K562 (cell line): ENCODE measurements around the gene NAGS. TPM values are rescaled to one million over a fixed set of nuclear protein-coding genes. Genes with fewer than 3 reads are reported as not detected.
A peak's percentile ranks its signal among the peaks of the same experiment; 100 is the strongest.

Source experiments
- ATAC-seq: fragments of 200-7000 bp; cut with Tn5 transposase; 3 replicates; pipeline ENCODE4 v1.9.1; 2020; ENCODE audit warnings: moderate library complexity
- BruUV-seq: library from RNA; stranded (reverse); fragments of 400-500 nt; replicated peaks from 2 replicates; lab custom pipeline; 2021; lab: Mats Ljungman, UMichigan
- CTCF ChIA-PET: fragments of 300-600 bp; formaldehyde crosslinking; extraction: SDS; loops from one replicate; lab custom pipeline; 2021; ENCODE audit warnings: low intra/inter-chr PET ratio; lab: Yijun Ruan, JAX
- POLR2A ChIA-PET: fragments of 300-600, 350-650 bp; sonication (Branson Sonifier 250); formaldehyde crosslinking; extraction: SDS; loops from one replicate; lab custom pipeline; 2021; ENCODE audit warnings: antibody characterized with exemption, inconsistent platforms; lab: Yijun Ruan, JAX
- DNase-seq, 4 experiments: peaks; one replicate each; pipeline versions ENCODE4 v3.0.0 to v3.0.0-alpha.2; 2011 to 2018; ENCODE audit warnings: low spot score in 3 of 4, mixed read lengths in 3 of 4; ENCODE audit errors: extremely low read depth in 1 of 4
- FAIRE-seq: peaks from 2 replicates; lab custom pipeline; 2011; peaks lifted over from hg19 to GRCh38; lab: Jason Lieb, UNC
- H2AFZ ChIP-seq: 2 replicates; pipeline ENCODE4 v1.6.0; 2011; ENCODE audit warnings: low read depth, low read length, control low read depth, inconsistent platforms
- H3K27ac ChIP-seq: fragments of 200-600 bp; 3 replicates; pipeline ENCODE4 v1.8.0; 2011; ENCODE audit warnings: low read depth, mild to moderate bottlenecking, control low read depth, inconsistent platforms, low read length, moderate library complexity, mixed read lengths; ENCODE audit errors: extremely low read depth
- H3K27me3 ChIP-seq, 2 experiments: fragments of 300-600 bp in 1 of 2; 2 replicates in 1 of 2; 3 replicates in 1 of 2; pipeline versions ENCODE4 v1.6.0 to v1.8.0; 2011; ENCODE audit warnings: inconsistent platforms in 2 of 2, low read length in 2 of 2, mild to moderate bottlenecking in 1 of 2, mixed read lengths in 1 of 2, moderate library complexity in 1 of 2; ENCODE audit not compliant: control insufficient read depth in 2 of 2, insufficient read depth in 2 of 2
- H3K36me3 ChIP-seq: fragments of 300-600 bp; 3 replicates; pipeline ENCODE4 v1.8.0; 2011; ENCODE audit warnings: mild to moderate bottlenecking, low read length, inconsistent platforms; ENCODE audit not compliant: control insufficient read depth, insufficient read depth
- H3K4me1 ChIP-seq, 2 experiments: fragments of 200-600 bp in 1 of 2; replicated peaks in 1 of 2; 2 replicates in 1 of 2; 3 replicates in 1 of 2; pipeline versions ENCODE4 v1.5.1 to v1.8.0; 2011; ENCODE audit warnings: inconsistent platforms in 2 of 2, low read length in 2 of 2, mild to moderate bottlenecking in 1 of 2, mixed read lengths in 1 of 2, moderate library complexity in 1 of 2; ENCODE audit not compliant: control insufficient read depth in 2 of 2, insufficient read depth in 2 of 2
- H3K4me2 ChIP-seq: 2 replicates; pipeline ENCODE4 v1.6.1; 2011; ENCODE audit warnings: low read length, control low read depth, inconsistent platforms, mixed read lengths; ENCODE audit not compliant: insufficient read depth
- H3K4me3 ChIP-seq: fragments of 200-600 bp; sonication (generic), shearing (Covaris generic); 2 replicates; pipeline ENCODE4 v1.5.1; 2016; ENCODE audit warnings: control low read depth, inconsistent platforms
- H3K79me2 ChIP-seq: fragments of 200-600 bp; 3 replicates; pipeline ENCODE4 v1.8.0; 2011; ENCODE audit warnings: low read length, inconsistent platforms; ENCODE audit not compliant: control insufficient read depth, insufficient read depth
- H3K9ac ChIP-seq, 2 experiments: 2 replicates each; pipeline versions ENCODE4 v1.6.0 to v1.6.1; 2011; ENCODE audit warnings: low read depth in 2 of 2, low read length in 2 of 2, control low read depth in 1 of 2, inconsistent platforms in 1 of 2, mild to moderate bottlenecking in 1 of 2, mixed read lengths in 1 of 2; ENCODE audit not compliant: insufficient read depth in 1 of 2
- H3K9me1 ChIP-seq: one replicate; pipeline ENCODE4 v1.6.0; 2011; ENCODE audit warnings: inconsistent platforms, mild to moderate bottlenecking, low read length, moderate library complexity; ENCODE audit not compliant: control insufficient read depth, insufficient read depth
- H3K9me3 ChIP-seq: replicated peaks from 2 replicates; pipeline ENCODE4 v1.5.1; 2011; ENCODE audit warnings: low read depth, low read length, inconsistent platforms; ENCODE audit not compliant: control insufficient read depth, insufficient read depth
- H4K20me1 ChIP-seq: replicated peaks from 2 replicates; pipeline ENCODE4 v1.6.1; 2011; ENCODE audit warnings: low read length, inconsistent platforms, mixed read lengths; ENCODE audit not compliant: control insufficient read depth, insufficient read depth
- CBX1 ChIP-seq: sonication (generic); IDR thresholded peaks from 2 replicates; pipeline ENCODE4 v1.6.1; 2016; ENCODE audit warnings: antibody characterized with exemption, low read depth, mild to moderate bottlenecking
- ETS1 ChIP-seq: conservative IDR thresholded peaks from 2 replicates; pipeline ENCODE4 v1.6.1; 2011; ENCODE audit warnings: low read depth, mild to moderate bottlenecking, low read length; ENCODE audit not compliant: control insufficient read depth
- FUS ChIP-seq: fragments of 200-400 bp; formaldehyde crosslinking; optimal IDR thresholded peaks from 2 replicates; pipeline ENCODE3; 2017; ENCODE audit warnings: low read depth, low read length
- HNRNPL ChIP-seq: fragments of 200-400 bp; formaldehyde crosslinking; IDR thresholded peaks from 2 replicates; pipeline ENCODE4 v1.6.1; 2017; ENCODE audit warnings: low read depth, mild to moderate bottlenecking, low read length
- KLF16 ChIP-seq: IDR thresholded peaks from 2 replicates; pipeline ENCODE4 v1.6.1; 2016; ENCODE audit warnings: antibody characterized with exemption
- PHB2 ChIP-seq: fragments of 450-650 bp; IDR thresholded peaks from 2 replicates; pipeline ENCODE4 v1.6.1; 2017; ENCODE audit warnings: low read depth
- RCOR1 ChIP-seq, 2 experiments: IDR thresholded peaks; 2 replicates each; pipeline ENCODE4 v1.6.1; 2012; ENCODE audit warnings: low read depth in 2 of 2, low read length in 2 of 2, borderline replicate concordance in 1 of 2, improper control_type of control experiment in 1 of 2
- SMAD2 ChIP-seq: fragments of 150-350 bp; IDR thresholded peaks from 2 replicates; pipeline ENCODE4 v1.6.1; 2014; ENCODE audit warnings: low read depth, mild to moderate bottlenecking, low read length
- TARDBP ChIP-seq: fragments of 450-650 bp; IDR thresholded peaks from 2 replicates; pipeline ENCODE4 v1.6.1; 2016
- TEAD4 ChIP-seq, 2 experiments: sonication (generic) in 1 of 2; formaldehyde crosslinking in 1 of 2; IDR thresholded peaks; 2 replicates each; pipeline versions ENCODE4 v1.6.1 to v1.8.0; 2012 to 2022; ENCODE audit warnings: borderline replicate concordance in 1 of 2, inconsistent platforms in 1 of 2, low read length in 1 of 2, mild to moderate bottlenecking in 1 of 2, missing genetic modification reagents in 1 of 2
- U2AF1 ChIP-seq: fragments of 200-400 bp; formaldehyde crosslinking; optimal IDR thresholded peaks from 2 replicates; pipeline ENCODE3; 2017; ENCODE audit warnings: mild to moderate bottlenecking, low read depth, low read length, moderate library complexity
- YY1 ChIP-seq, 3 experiments: IDR thresholded peaks; 2 replicates each; pipeline ENCODE4 v1.6.1; 2011; ENCODE audit warnings: low read length in 2 of 3, mild to moderate bottlenecking in 2 of 3, moderate library complexity in 2 of 3, borderline replicate concordance in 1 of 3, control low read depth in 1 of 3, low read depth in 1 of 3; ENCODE audit not compliant: insufficient read depth in 3 of 3, insufficient replicate concordance in 2 of 3, control insufficient read depth in 1 of 3, insufficient read length in 1 of 3; ENCODE audit errors: extremely low read depth in 1 of 3
- WGBS: fragments of 100-300 bp; shearing (Covaris generic); methylation state at CpG from one replicate; pipeline ENCODE4 v1.1.6; 2016; ENCODE audit warnings: low coverage, mixed read lengths; ENCODE audit not compliant: insufficient coverage; ENCODE audit errors: missing lambda C conversion rate; 5-methylcytosine and 5-hydroxymethylcytosine counted together
- in situ Hi-C: fragments of 300-500 bp; cut with MboI; formaldehyde crosslinking; loops from 4 replicates; pipeline ENCODE4 v1.15.0; 2018; ENCODE audit warnings: inconsistent platforms, mixed read lengths
- intact Hi-C: fragments of 100-400 bp; cut with micrococcal nuclease; formaldehyde crosslinking; loops from 2 replicates; pipeline ENCODE4 v1.14.2; 2022
- polyA plus RNA-seq, 8 experiments: library from polyadenylated mRNA; depleted of rRNA in 4 of 8; stranded (reverse) in 5 of 8; unstranded in 3 of 8; fragments of >200 nt; fragmentation: Nextera tagmentation in 2 of 8; fragmentation: Illumina TruSeq in 1 of 8; extraction: Ambion mirVana in 2 of 8; extraction: Trizol in 1 of 8; gene quantifications; 2 replicates each; pipeline versions ENCODE4 v1.2.1 to v1.2.3, GENCODE V29; 2011 to 2014; ENCODE audit warnings: inconsistent platforms in 1 of 8, missing spikeins in 1 of 8
- total RNA-seq, 7 experiments: library from RNA; depleted of rRNA in 6 of 7; stranded (reverse); fragments of >200 nt in 6 of 7; fragmentation: Illumina TruSeq in 2 of 7; extraction: Trizol in 2 of 7; gene quantifications; 2 replicates each; pipeline versions ENCODE4 v1.2.1 to v1.2.3, GENCODE V29; 2011 to 2021; ENCODE audit warnings: low replicate concordance in 1 of 7
- TF ChIP-seq, protein P1 (sequence below): fragments of 200-800 bp; sonication (Bioruptor generic); IDR thresholded peaks from 2 replicates; pipeline ENCODE4 v1.6.1; 2017; ENCODE audit warnings: missing genetic modification characterization, missing compliant biosample characterization
- TF ChIP-seq, protein P2 (sequence below), 2 experiments: IDR thresholded peaks; 2 replicates each; pipeline ENCODE4 v1.6.1; 2012; ENCODE audit warnings: improper control_type of control experiment in 2 of 2, low read depth in 2 of 2, low read length in 2 of 2, borderline replicate concordance in 1 of 2

NAGS gene
- total and polyA plus RNA-seq, 9 of the 15 experiments (the other 6 are each of a cell fraction or from before 2014, with no cell fraction given), result not detected

- peak overlapping the region; percentile 79 for H3K4me2 ChIP-seq
- CTCF ChIA-PET, result interaction anchor here (0.6 kb wide), 1 partner anchor 48 kb away, joined by 3 read pairs; no protein-coding TSS in a partner anchor
- POLR2A ChIA-PET, result interaction anchor here (1.0 to 1.6 kb wide), 5 partner anchors 8 to 20 kb away, joined by 3 to 5 read pairs (median 3); no protein-coding TSS in a partner anchor
- H3K4me1 ChIP-seq, result peaks cover 9 to 37% of the 10 kb centered on the region in 2 experiments
- FAIRE-seq (peak; percentile 95), DNase-seq (peak; percentile 99 to 100 (median 100)), ATAC-seq (peak; percentile 94)
- H3K4me3 ChIP-seq, result peak overlapping the region; percentile 33
- intact Hi-C loops, result no loop called here
- no peaks in the 10 kb centered on the region for H3K27me3 ChIP-seq
- peak overlapping the region; percentile 64; the same call in 1 of the 3 replicates for H3K27ac ChIP-seq
- H3K9me1 ChIP-seq, result no peaks in the 10 kb centered on the region
- H2AFZ ChIP-seq, result peak overlapping the region; percentile 91
- no peaks in the 10 kb centered on the region for H3K9me3 ChIP-seq
- H3K9ac ChIP-seq, result peak overlapping the region; percentile 35 to 90; a peak in 3 of 4 replicates
- H3K36me3 ChIP-seq, result peaks cover 11% of the 10 kb centered on the region; the same call in 1 of the 3 replicates
- in situ Hi-C loops, result no loop called here
- H4K20me1 ChIP-seq, result peaks cover 11% of the 10 kb centered on the region; the same call in 1 of the 2 replicates
- no TSS peak for BruUV-seq
- WGBS, result 2% methylated on average over 23 of the region's 40 CpGs
- H3K79me2 ChIP-seq, result no peaks in the 10 kb centered on the region
- TF ChIP-seq CBX1, result no peak
- no peak for TF ChIP-seq SMAD2
- TF ChIP-seq RCOR1 (IDR thresholded peaks at IDR 0.05; ENCODE audit: borderline replicate concordance in 1 of 2, low read depth in 2 of 2, low read length in 2 of 2), result peak; percentile 99 to 100
- no peak for TF ChIP-seq U2AF1
- TF ChIP-seq TARDBP, result peak; percentile 74; the same call in 1 of the 2 replicates
- TF ChIP-seq TEAD4 (IDR thresholded peaks at IDR 0.05; ENCODE audit: low read length), result 0 out of 2 replicates have a peak, but pooled peaks have one; percentile 13
- no peak for TF ChIP-seq TEAD4 (CRISPR knock-in tag; IDR thresholded peaks at IDR 0.05; ENCODE audit: borderline replicate concordance)
- TF ChIP-seq HNRNPL, result no peak
- TF ChIP-seq, protein P1, sequence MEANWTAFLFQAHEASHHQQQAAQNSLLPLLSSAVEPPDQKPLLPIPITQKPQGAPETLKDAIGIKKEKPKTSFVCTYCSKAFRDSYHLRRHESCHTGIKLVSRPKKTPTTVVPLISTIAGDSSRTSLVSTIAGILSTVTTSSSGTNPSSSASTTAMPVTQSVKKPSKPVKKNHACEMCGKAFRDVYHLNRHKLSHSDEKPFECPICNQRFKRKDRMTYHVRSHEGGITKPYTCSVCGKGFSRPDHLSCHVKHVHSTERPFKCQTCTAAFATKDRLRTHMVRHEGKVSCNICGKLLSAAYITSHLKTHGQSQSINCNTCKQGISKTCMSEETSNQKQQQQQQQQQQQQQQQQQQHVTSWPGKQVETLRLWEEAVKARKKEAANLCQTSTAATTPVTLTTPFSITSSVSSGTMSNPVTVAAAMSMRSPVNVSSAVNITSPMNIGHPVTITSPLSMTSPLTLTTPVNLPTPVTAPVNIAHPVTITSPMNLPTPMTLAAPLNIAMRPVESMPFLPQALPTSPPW (CRISPR knock-in tag), result peak; percentile 96
- TF ChIP-seq FUS, result no peak
- TF ChIP-seq, protein P2, sequence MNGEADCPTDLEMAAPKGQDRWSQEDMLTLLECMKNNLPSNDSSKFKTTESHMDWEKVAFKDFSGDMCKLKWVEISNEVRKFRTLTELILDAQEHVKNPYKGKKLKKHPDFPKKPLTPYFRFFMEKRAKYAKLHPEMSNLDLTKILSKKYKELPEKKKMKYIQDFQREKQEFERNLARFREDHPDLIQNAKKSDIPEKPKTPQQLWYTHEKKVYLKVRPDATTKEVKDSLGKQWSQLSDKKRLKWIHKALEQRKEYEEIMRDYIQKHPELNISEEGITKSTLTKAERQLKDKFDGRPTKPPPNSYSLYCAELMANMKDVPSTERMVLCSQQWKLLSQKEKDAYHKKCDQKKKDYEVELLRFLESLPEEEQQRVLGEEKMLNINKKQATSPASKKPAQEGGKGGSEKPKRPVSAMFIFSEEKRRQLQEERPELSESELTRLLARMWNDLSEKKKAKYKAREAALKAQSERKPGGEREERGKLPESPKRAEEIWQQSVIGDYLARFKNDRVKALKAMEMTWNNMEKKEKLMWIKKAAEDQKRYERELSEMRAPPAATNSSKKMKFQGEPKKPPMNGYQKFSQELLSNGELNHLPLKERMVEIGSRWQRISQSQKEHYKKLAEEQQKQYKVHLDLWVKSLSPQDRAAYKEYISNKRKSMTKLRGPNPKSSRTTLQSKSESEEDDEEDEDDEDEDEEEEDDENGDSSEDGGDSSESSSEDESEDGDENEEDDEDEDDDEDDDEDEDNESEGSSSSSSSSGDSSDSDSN (IDR thresholded peaks at IDR 0.05; ENCODE audit: borderline replicate concordance in 1 of 2, low read depth in 2 of 2, low read length in 2 of 2), result 0 out of 4 replicates have a peak, but pooled peaks of 1 of the 2 experiments have one; percentile 27
- no peak for TF ChIP-seq PHB2
- TF ChIP-seq YY1 (IDR thresholded peaks at IDR 0.05; ENCODE audit: borderline replicate concordance in 1 of 3, control insufficient read depth in 1 of 3, extremely low read depth in 1 of 3, insufficient read depth in 3 of 3, insufficient read length in 1 of 3, insufficient replicate concordance in 2 of 3, low read depth in 1 of 3, low read length in 2 of 3), result peak in 2 of 3 experiments; percentile 59 to 73
- 0 out of 2 replicates have a peak, but pooled peaks have one; percentile 49 for TF ChIP-seq ETS1
- TF ChIP-seq KLF16, result 0 out of 2 replicates have a peak, but pooled peaks have one; percentile 9
Measured at GRCh38 chr17:44006598-44007345, 2.4 kb downstream of the NAGS start.
